VCaP (cell line): ENCODE measurements around the gene ZSCAN26.

ENCODE experiments used
- H3K27ac ChIP-seq: fragments of 450-650 bp; 2 replicates; pipeline ENCODE4 v1.5.1; 2017
- CTCF ChIP-seq: fragments of 450-650 bp; conservative IDR thresholded peaks from 2 replicates; pipeline ENCODE4 v1.5.1; 2017; ENCODE audit warnings: mild to moderate bottlenecking, moderate library complexity

The ZSCAN26 gene

GRCh38 chr6:28266962-28267694 lies at the start of gene ZSCAN26:
TSS of gene ZSCAN26 (plus strand) at chr6:28267143. CDS start at chr6:28271920, 4,777 bp downstream.
- no peak for TF ChIP-seq CTCF
- peak within 1 kb of the TSS; percentile 77 for H3K27ac ChIP-seq

GRCh38 chr6:28217890-28218289 lies 49.1 kb upstream of the ZSCAN26 start:
- no peak for TF ChIP-seq CTCF
- H3K27ac ChIP-seq = peak overlapping the region; percentile 80; the same call in 1 of the 2 replicates

GRCh38 chr6:28218312-28219248 lies 48.4 kb upstream of the ZSCAN26 start:
- no peak for TF ChIP-seq CTCF
- peak overlapping the region; percentile 80 for H3K27ac ChIP-seq

- no peak for TF ChIP-seq CTCF
- H3K27ac ChIP-seq = no peak overlapping the region
Observed at GRCh38 chr6:28220257-28221133, 46.4 kb upstream of the ZSCAN26 start.

GRCh38 chr6:28224131-28225055 lies 42.5 kb upstream of the ZSCAN26 start:
- peak overlapping the region; percentile 81 for H3K27ac ChIP-seq
- no peak for TF ChIP-seq CTCF

- no peak for TF ChIP-seq CTCF
- H3K27ac ChIP-seq = peak within 1 kb of the TSS; percentile 81
Observed at GRCh38 chr6:28225056-28225834, 41.7 kb upstream of the ZSCAN26 start, which contains the start of gene ZSCAN9. TSS of gene ZSCAN9 (plus strand) at chr6:28225275. CDS start at chr6:28227085, 1,810 bp downstream.
